HG03103 (cell line): ENCODE data around the gene GGA2.
A peak's percentile ranks its signal among the peaks of the same experiment; 100 is the strongest.
"Not testable (repeated sequence)": the region's sequence is repeated elsewhere in the genome, so short reads cannot be mapped to it uniquely, and the experiment has no call there.

Experiments used
- ATAC-seq: cut with Tn5 transposase; IDR thresholded peaks from one replicate; pipeline ENCODE4 v1.9.1; 2021; ENCODE audit warnings: low read depth; ENCODE audit not compliant: unreplicated experiment

The GGA2 gene

GRCh38 chr16:23510164-23510914 is at the start of gene GGA2:
GGA2 (minus strand) TSS chr16:23510494; CDS start chr16:23510411, 83 bp downstream.
- peak; percentile 77 for ATAC-seq

GRCh38 chr16:23557779-23558702 is 47.7 kb upstream of the GGA2 start:
- ATAC-seq: peak; percentile 4

GRCh38 chr16:23556881-23557778 is 46.8 kb upstream of the GGA2 start, which contains the start of the genes EARS2 and UBFD1:
EARS2 (minus strand) TSS chr16:23557350; CDS start chr16:23557343, 7 bp downstream.
UBFD1 (plus strand) TSS chr16:23557727; CDS start chr16:23557743, 16 bp downstream.
- ATAC-seq: peak; percentile 89

GRCh38 chr16:23554536-23554935 is 44.2 kb upstream of the GGA2 start:
- ATAC-seq: no peak

- no peak for ATAC-seq
These were observed 41.9 kb upstream of the GGA2 start for GRCh38 chr16:23552161-23552560.

GRCh38 chr16:23549938-23550337 is 39.6 kb upstream of the GGA2 start:
- no peak for ATAC-seq

- ATAC-seq: no peak
These were observed 34.1 kb upstream of the GGA2 start for GRCh38 chr16:23544436-23544835.

- ATAC-seq: not testable (repeated sequence)
These were observed 30.5 kb upstream of the GGA2 start for GRCh38 chr16:23540817-23541178.

- ATAC-seq: no peak
These were observed 29.9 kb upstream of the GGA2 start for GRCh38 chr16:23539984-23540816.

- ATAC-seq: no peak
These were observed 28.6 kb upstream of the GGA2 start for GRCh38 chr16:23538919-23539278.

GRCh38 chr16:23537390-23537789 is 27.1 kb upstream of the GGA2 start:
- ATAC-seq: no peak

GRCh38 chr16:23535901-23536300 is 25.6 kb upstream of the GGA2 start:
- no peak for ATAC-seq

- ATAC-seq: no peak
These were observed 24.9 kb upstream of the GGA2 start for GRCh38 chr16:23534868-23535860.

- no peak for ATAC-seq
These were observed 22.2 kb upstream of the GGA2 start for GRCh38 chr16:23532448-23532847.

GRCh38 chr16:23530062-23530461 is 19.8 kb upstream of the GGA2 start:
- no peak for ATAC-seq

GRCh38 chr16:23528644-23529310 is 18.5 kb upstream of the GGA2 start:
- ATAC-seq: no peak

GRCh38 chr16:23527961-23528643 is 17.8 kb upstream of the GGA2 start:
- ATAC-seq: no peak
